ENCODE measurements around the gene SMPX.

The SMPX gene

GRCh38 chrX:21744060-21744459 lies 13.9 kb downstream of the SMPX start:
- DNase-seq (ENCODE audit: low read depth), result no peak

- DNase-seq (ENCODE audit: low read depth), result no peak
Observed at GRCh38 chrX:21741869-21742701, 15.8 kb downstream of the SMPX start.

GRCh38 chrX:21741364-21741763 lies 16.6 kb downstream of the SMPX start:
- no peak for DNase-seq (ENCODE audit: low read depth)

GRCh38 chrX:21740329-21741274 lies 17.3 kb downstream of the SMPX start:
- DNase-seq (ENCODE audit: low read depth), result no peak

GRCh38 chrX:21738950-21739287 lies 19.0 kb downstream of the SMPX start:
- no peak for DNase-seq (ENCODE audit: low read depth)

- DNase-seq (ENCODE audit: low read depth), result no peak
Observed at GRCh38 chrX:21738210-21738949, 19.5 kb downstream of the SMPX start.

GRCh38 chrX:21735768-21736127 lies 22.2 kb downstream of the SMPX start:
- no peak for DNase-seq (ENCODE audit: low read depth)

- DNase-seq (ENCODE audit: low read depth), result no peak
Observed at GRCh38 chrX:21735038-21735767, 22.7 kb downstream of the SMPX start.

GRCh38 chrX:21734175-21734574 lies 23.7 kb downstream of the SMPX start:
- no peak for DNase-seq (ENCODE audit: low read depth)

GRCh38 chrX:21733705-21734104 lies 24.2 kb downstream of the SMPX start:
- no peak for DNase-seq (ENCODE audit: low read depth)

GRCh38 chrX:21730026-21730425 lies 27.9 kb downstream of the SMPX start:
- no peak for DNase-seq (ENCODE audit: low read depth)

- no peak for DNase-seq (ENCODE audit: low read depth)
Observed at GRCh38 chrX:21728276-21728968, 29.5 kb downstream of the SMPX start.

- DNase-seq (ENCODE audit: low read depth), result no peak
Observed at GRCh38 chrX:21725916-21726315, 32.0 kb downstream of the SMPX start.

GRCh38 chrX:21725496-21725895 lies 32.4 kb downstream of the SMPX start:
- no peak for DNase-seq (ENCODE audit: low read depth)

GRCh38 chrX:21723814-21724213 lies 34.1 kb downstream of the SMPX start:
- no peak for DNase-seq (ENCODE audit: low read depth)

GRCh38 chrX:21723084-21723483 lies 34.8 kb downstream of the SMPX start:
- DNase-seq (ENCODE audit: low read depth), result no peak

GRCh38 chrX:21721195-21721594 lies 36.7 kb downstream of the SMPX start:
- DNase-seq (ENCODE audit: low read depth), result no peak

- DNase-seq (ENCODE audit: low read depth), result no peak
Observed at GRCh38 chrX:21718575-21718974, 39.3 kb downstream of the SMPX start.

GRCh38 chrX:21717802-21718201 lies 40.1 kb downstream of the SMPX start:
- DNase-seq (ENCODE audit: low read depth), result no peak

- no peak for DNase-seq (ENCODE audit: low read depth)
Observed at GRCh38 chrX:21715825-21716224, 42.1 kb downstream of the SMPX start.

GRCh38 chrX:21715337-21715736 lies 42.6 kb downstream of the SMPX start:
- no peak for DNase-seq (ENCODE audit: low read depth)
